ENCODE data around the gene PIM3. TPM values are rescaled to one million over a fixed set of nuclear protein-coding genes. Genes with fewer than 3 reads are reported as not detected.

The PIM3 gene
- total RNA-seq, 1 experiment from 2014 or later, result 15.4 TPM

GRCh38 chr22:49999946-50000586 is 39.5 kb downstream of the PIM3 start:
- Histone ChIP-seq H4K20me1 (ENCODE audit: insufficient read depth, low read depth, low read length) (no peaks in the 10 kb centered on the region), H3K4me1 (ENCODE audit: low read length) (no peaks in the 10 kb centered on the region), H3K9me2 (replicated peaks; ENCODE audit: insufficient read depth, low read length) (no peaks in the 10 kb centered on the region), H3K36me3 (ENCODE audit: insufficient read depth, low read length) (no peaks in the 10 kb centered on the region), H3K79me2 (ENCODE audit: low read length) (no peaks in the 10 kb centered on the region), H3K9ac (ENCODE audit: low read length) (no peak overlapping the region), H3K27me3 (ENCODE audit: low read length) (no peaks in the 10 kb centered on the region), H3K27ac (ENCODE audit: low read length) (no peak overlapping the region), H3K9me3 (ENCODE audit: low read length) (no peaks in the 10 kb centered on the region), H2AFZ (ENCODE audit: low read length) (no peak overlapping the region), H3K4me3 (ENCODE audit: low read length) (no peak overlapping the region), H3K4me2 (ENCODE audit: low read depth, low read length, poor library complexity, severe bottlenecking) (no peak overlapping the region)
- no peak for DNase-seq

DNA sequence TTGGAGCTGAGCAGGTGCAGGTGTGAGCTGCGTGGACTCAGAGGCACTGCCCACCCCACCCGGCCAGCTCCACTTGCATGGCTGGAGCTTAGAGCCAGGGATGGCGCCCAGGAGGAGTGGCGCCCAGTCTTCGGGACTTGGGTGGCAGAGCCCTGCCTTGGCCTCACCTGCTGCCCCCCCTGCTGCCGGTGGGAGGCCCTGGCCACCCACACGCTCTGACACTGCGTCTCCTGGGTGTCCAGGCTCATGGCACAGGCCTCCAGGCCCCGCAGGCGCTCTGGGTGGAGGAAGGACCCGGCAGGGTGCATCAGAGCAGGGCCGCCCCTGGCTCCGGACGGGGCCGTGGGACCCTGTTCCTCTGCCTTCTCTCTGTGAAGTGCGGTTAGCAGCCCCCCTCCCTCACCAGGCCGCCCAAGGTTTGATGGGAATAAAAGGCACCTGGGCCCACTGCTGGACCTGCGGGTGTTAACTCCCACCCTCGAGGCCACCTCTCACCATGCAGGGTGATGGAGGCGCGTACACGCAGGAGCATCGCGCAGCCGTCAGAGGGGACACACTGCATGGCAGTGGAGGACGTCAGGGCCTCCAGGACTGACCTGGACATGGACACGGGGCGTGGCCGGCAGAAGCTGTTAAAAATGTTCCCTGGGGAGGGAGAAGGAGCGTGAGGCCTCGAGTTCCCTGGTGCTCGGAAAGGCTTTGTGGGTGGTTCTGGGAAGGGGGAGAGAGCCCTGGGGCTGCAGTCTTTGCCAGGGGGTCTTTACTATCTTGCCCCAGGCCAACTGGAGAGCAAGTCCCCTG is 40.2 kb downstream of the PIM3 start:
- Histone ChIP-seq H4K20me1 (ENCODE audit: insufficient read depth, low read depth, low read length) (no peaks in the 10 kb centered on the region), H3K9me3 (ENCODE audit: low read length) (no peaks in the 10 kb centered on the region), H2AFZ (ENCODE audit: low read length) (no peak overlapping the region), H3K79me2 (ENCODE audit: low read length) (no peaks in the 10 kb centered on the region), H3K4me2 (ENCODE audit: low read depth, low read length, poor library complexity, severe bottlenecking) (no peak overlapping the region), H3K4me1 (ENCODE audit: low read length) (no peaks in the 10 kb centered on the region), H3K27ac (ENCODE audit: low read length) (no peak overlapping the region), H3K36me3 (ENCODE audit: insufficient read depth, low read length) (no peaks in the 10 kb centered on the region), H3K9ac (ENCODE audit: low read length) (no peak overlapping the region), H3K27me3 (ENCODE audit: low read length) (no peaks in the 10 kb centered on the region), H3K4me3 (ENCODE audit: low read length) (no peak overlapping the region), H3K9me2 (replicated peaks; ENCODE audit: insufficient read depth, low read length) (no peaks in the 10 kb centered on the region)
- DNase-seq, result no peak

DNA sequence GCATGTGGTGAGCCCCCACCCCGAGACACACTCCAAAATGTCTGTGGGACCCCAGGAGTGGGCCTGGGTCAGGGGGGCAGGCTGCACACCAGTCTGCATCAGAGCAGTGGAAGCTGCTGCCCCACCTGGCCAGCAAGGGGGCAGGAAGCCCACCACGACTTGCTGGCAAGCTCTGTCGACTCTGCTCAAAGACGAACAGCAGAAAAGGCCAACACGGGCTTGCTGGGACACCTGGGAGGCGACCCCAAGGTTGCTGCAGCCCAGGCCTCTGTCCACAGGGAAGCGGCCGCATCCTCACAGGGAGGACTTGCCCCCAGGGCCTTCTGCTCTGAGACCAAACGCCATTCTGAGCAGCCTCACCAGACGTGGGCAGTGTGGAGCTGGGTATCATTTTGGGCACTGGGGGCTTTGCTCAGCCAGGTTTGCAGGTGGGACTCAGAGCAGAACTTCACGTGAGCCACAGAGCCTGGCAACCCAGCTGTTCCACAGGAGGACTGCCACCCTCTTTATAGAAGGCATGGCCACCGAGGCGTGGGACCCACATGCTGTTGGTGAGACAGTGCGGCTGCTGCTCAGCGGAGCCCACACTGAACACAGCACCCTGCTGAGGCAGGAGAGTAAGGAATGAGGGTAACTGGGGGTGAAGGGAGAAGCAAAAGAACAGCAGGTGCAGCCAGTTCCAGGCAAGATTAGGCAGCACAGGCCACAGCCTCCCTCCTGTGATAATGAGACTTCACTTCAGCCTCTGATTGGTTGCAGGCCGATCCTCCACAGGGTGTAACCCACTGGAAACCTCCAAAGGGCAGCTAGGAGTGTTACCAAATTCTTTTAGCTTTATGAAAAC is 41.0 kb downstream of the PIM3 start:
- Histone ChIP-seq H3K9me3 (ENCODE audit: low read length) (no peaks in the 10 kb centered on the region), H3K36me3 (ENCODE audit: insufficient read depth, low read length) (no peaks in the 10 kb centered on the region), H3K4me2 (ENCODE audit: low read depth, low read length, poor library complexity, severe bottlenecking) (no peak overlapping the region), H3K9ac (ENCODE audit: low read length) (no peak overlapping the region), H4K20me1 (ENCODE audit: insufficient read depth, low read depth, low read length) (no peaks in the 10 kb centered on the region), H3K27me3 (ENCODE audit: low read length) (no peaks in the 10 kb centered on the region), H3K79me2 (ENCODE audit: low read length) (no peaks in the 10 kb centered on the region), H3K27ac (ENCODE audit: low read length) (no peak overlapping the region), H3K9me2 (replicated peaks; ENCODE audit: insufficient read depth, low read length) (no peaks in the 10 kb centered on the region), H3K4me3 (ENCODE audit: low read length) (no peak overlapping the region), H2AFZ (ENCODE audit: low read length) (no peak overlapping the region), H3K4me1 (ENCODE audit: low read length) (no peaks in the 10 kb centered on the region)
- DNase-seq, result no peak

GRCh38 chr22:50002791-50003190 is 42.2 kb downstream of the PIM3 start:
- H3K4me3 ChIP-seq (ENCODE audit: low read length), result no peak overlapping the region
- no peak overlapping the region for H3K4me2 ChIP-seq (ENCODE audit: low read depth, low read length, poor library complexity, severe bottlenecking)
- H3K9me3 ChIP-seq (ENCODE audit: low read length), result no peaks in the 10 kb centered on the region
- H3K79me2 ChIP-seq (ENCODE audit: low read length), result no peaks in the 10 kb centered on the region
- H3K27ac ChIP-seq (ENCODE audit: low read length), result no peak overlapping the region
- no peaks in the 10 kb centered on the region for H3K27me3 ChIP-seq (ENCODE audit: low read length)
- no peaks in the 10 kb centered on the region for H4K20me1 ChIP-seq (ENCODE audit: insufficient read depth, low read depth, low read length)
- DNase-seq, result no peak
- H3K9me2 ChIP-seq (replicated peaks; ENCODE audit: insufficient read depth, low read length), result no peaks in the 10 kb centered on the region
- no peak overlapping the region for H3K9ac ChIP-seq (ENCODE audit: low read length)
- H3K4me1 ChIP-seq (ENCODE audit: low read length), result no peaks in the 10 kb centered on the region
- no peak overlapping the region for H2AFZ ChIP-seq (ENCODE audit: low read length)
- no peaks in the 10 kb centered on the region for H3K36me3 ChIP-seq (ENCODE audit: insufficient read depth, low read length)

DNA sequence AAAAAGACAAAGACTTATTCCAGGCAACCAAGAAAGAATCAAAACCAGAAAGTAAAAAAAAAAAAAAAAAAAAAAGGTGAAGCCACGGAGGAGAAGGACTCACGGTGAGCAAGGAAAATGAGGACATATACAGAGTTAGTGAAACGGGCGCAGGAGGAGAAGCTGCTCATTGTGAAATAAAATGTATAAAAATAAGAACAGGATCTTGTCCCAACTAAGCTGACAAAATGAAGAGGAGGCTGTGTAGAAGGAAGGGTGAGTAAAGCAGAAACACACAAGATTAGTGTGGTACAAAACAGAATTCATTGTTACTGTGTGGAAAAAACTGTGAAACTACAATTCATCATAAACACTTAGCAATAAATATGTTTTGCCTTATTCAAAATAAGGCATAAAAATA is 44.3 kb downstream of the PIM3 start:
- Histone ChIP-seq H3K4me1 (ENCODE audit: low read length) (no peaks in the 10 kb centered on the region), H3K9me2 (replicated peaks; ENCODE audit: insufficient read depth, low read length) (no peaks in the 10 kb centered on the region), H3K4me3 (ENCODE audit: low read length) (no peak overlapping the region), H3K36me3 (ENCODE audit: insufficient read depth, low read length) (no peaks in the 10 kb centered on the region), H3K9ac (ENCODE audit: low read length) (no peak overlapping the region), H2AFZ (ENCODE audit: low read length) (no peak overlapping the region), H4K20me1 (ENCODE audit: insufficient read depth, low read depth, low read length) (no peaks in the 10 kb centered on the region), H3K27me3 (ENCODE audit: low read length) (no peaks in the 10 kb centered on the region), H3K9me3 (ENCODE audit: low read length) (no peaks in the 10 kb centered on the region), H3K79me2 (ENCODE audit: low read length) (no peaks in the 10 kb centered on the region), H3K4me2 (ENCODE audit: low read depth, low read length, poor library complexity, severe bottlenecking) (no peak overlapping the region), H3K27ac (ENCODE audit: low read length) (no peak overlapping the region)
- DNase-seq, result no peak

GRCh38 chr22:50007057-50007511 is 46.5 kb downstream of the PIM3 start:
- Histone ChIP-seq H3K9me3 (ENCODE audit: low read length) (no peaks in the 10 kb centered on the region), H3K9ac (ENCODE audit: low read length) (no peak overlapping the region), H2AFZ (ENCODE audit: low read length) (no peak overlapping the region), H4K20me1 (ENCODE audit: insufficient read depth, low read depth, low read length) (no peaks in the 10 kb centered on the region), H3K4me3 (ENCODE audit: low read length) (no peak overlapping the region), H3K9me2 (replicated peaks; ENCODE audit: insufficient read depth, low read length) (no peaks in the 10 kb centered on the region), H3K27ac (ENCODE audit: low read length) (no peak overlapping the region), H3K79me2 (ENCODE audit: low read length) (no peaks in the 10 kb centered on the region), H3K4me1 (ENCODE audit: low read length) (no peaks in the 10 kb centered on the region), H3K4me2 (ENCODE audit: low read depth, low read length, poor library complexity, severe bottlenecking) (no peak overlapping the region), H3K27me3 (ENCODE audit: low read length) (no peaks in the 10 kb centered on the region), H3K36me3 (ENCODE audit: insufficient read depth, low read length) (no peaks in the 10 kb centered on the region)
- DNase-seq, result no peak

GRCh38 chr22:50008151-50009040 is 47.8 kb downstream of the PIM3 start:
- Histone ChIP-seq H3K9me3 (ENCODE audit: low read length) (no peaks in the 10 kb centered on the region), H3K79me2 (ENCODE audit: low read length) (no peaks in the 10 kb centered on the region), H3K9me2 (replicated peaks; ENCODE audit: insufficient read depth, low read length) (no peaks in the 10 kb centered on the region), H3K36me3 (ENCODE audit: insufficient read depth, low read length) (no peaks in the 10 kb centered on the region), H3K4me2 (ENCODE audit: low read depth, low read length, poor library complexity, severe bottlenecking) (no peak overlapping the region), H3K9ac (ENCODE audit: low read length) (no peak overlapping the region), H3K27ac (ENCODE audit: low read length) (no peak overlapping the region), H3K27me3 (ENCODE audit: low read length) (no peaks in the 10 kb centered on the region), H3K4me3 (ENCODE audit: low read length) (no peak overlapping the region), H3K4me1 (ENCODE audit: low read length) (no peaks in the 10 kb centered on the region), H2AFZ (ENCODE audit: low read length) (no peak overlapping the region), H4K20me1 (ENCODE audit: insufficient read depth, low read depth, low read length) (no peaks in the 10 kb centered on the region)
- no peak for DNase-seq

Measured in Karpas-422 (cell line).